GM19023 (cell line): Measurements from ENCODE around the gene CLSTN3.

Experiments used
- ATAC-seq: cut with Tn5 transposase; IDR thresholded peaks from one replicate; pipeline ENCODE4 v1.9.1; 2021; ENCODE audit warnings: mild to moderate bottlenecking, moderate library complexity; ENCODE audit not compliant: unreplicated experiment

The CLSTN3 gene

GRCh38 chr12:7129872-7130691, at the start of gene CLSTN3:
CLSTN3 (plus strand) TSS chr12:7130371; CDS start chr12:7130649, 278 bp downstream.
- peak; percentile 84 for ATAC-seq

DNA sequence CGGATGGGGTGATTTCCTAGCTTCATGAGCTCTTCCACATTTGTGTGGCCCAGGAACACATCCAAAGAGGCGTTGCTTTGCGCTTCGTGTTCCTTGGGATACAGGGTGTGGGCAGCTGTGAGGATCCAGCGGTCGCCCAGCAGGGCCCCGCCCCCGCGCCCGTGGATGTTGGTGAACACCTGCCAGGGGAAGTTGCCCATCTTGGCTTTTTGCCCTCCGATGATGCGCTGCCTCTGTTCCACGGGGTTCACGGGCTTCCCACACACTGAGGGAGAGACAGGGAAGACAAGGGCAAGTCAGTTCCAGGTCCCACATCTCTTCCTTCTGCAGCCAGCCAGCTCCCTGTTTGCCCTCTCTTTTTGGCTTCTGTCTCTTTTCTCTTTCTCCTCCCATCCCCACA, 49.1 kb upstream of the CLSTN3 start:
- ATAC-seq: no peak

GRCh38 chr12:7083125-7083524, 47.0 kb upstream of the CLSTN3 start:
- ATAC-seq: no peak

- no peak for ATAC-seq
Measured at GRCh38 chr12:7089196-7089871, 40.8 kb upstream of the CLSTN3 start.

DNA sequence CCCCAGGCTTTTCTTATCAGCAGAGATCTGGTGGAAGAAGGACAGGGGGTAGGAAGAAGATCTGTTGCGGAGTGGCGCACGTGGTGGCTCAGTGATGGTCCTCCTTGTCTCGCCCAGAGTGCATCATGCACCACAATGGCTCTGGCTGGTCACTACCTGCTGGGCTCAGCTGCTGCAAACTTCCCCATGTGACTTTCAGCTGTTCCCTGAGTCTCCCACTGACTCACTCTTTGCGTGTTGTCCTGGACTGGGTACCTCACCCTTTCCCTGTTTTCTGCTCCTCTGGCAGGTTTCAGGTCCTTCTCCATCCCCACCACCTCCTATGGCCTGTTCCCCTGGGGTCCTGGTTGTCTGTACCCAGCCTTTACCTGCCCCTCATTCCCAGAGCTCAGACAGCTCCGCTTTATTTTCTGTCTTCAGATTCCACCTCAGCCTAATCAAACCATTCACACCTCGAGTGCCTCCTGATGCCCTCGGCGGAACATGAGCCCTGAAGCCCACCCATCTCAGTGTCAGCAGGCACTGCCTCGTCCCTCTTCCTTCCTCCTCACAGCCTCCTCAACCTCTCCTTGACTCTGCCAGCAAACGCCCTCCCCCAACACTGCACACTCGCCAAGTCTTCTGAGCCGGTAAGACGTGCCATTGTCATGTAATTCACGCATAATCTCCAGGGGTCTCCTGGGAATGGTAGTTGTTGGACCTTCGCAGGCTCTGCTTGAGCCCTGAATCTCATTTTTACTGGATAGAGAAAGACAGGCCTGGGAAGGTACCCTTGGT, 39.8 kb upstream of the CLSTN3 start:
- no peak for ATAC-seq

GRCh38 chr12:7091171-7091570, 39.0 kb upstream of the CLSTN3 start:
- ATAC-seq: no peak

DNA sequence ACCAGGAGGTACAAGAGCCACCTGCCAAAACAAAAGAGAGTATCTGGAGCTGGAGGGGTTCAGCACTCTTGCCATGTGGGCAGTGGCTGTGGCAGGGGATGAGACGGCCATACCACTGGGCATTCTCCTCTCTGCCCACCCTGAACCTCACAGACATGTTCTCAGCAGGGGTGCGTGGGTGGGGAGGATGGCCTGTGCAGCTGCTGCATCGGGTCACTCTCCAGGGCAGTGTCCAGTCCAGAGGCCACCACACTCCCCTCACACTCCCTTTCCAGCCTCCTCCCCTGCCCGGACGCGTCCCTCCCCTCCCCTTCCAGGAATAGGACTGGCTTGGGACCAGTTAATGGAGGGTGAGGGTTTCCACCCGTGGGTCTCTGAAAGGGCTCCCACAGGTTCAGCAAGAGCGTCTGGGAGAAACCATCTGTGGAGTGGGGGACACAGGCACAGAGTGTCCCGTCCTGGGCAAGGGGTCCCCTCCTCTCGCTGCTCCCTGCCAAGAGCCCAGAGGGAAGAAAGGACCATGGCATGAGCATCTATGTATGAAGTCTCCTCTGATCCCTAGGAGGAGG, 38.4 kb upstream of the CLSTN3 start:
- no peak for ATAC-seq

DNA sequence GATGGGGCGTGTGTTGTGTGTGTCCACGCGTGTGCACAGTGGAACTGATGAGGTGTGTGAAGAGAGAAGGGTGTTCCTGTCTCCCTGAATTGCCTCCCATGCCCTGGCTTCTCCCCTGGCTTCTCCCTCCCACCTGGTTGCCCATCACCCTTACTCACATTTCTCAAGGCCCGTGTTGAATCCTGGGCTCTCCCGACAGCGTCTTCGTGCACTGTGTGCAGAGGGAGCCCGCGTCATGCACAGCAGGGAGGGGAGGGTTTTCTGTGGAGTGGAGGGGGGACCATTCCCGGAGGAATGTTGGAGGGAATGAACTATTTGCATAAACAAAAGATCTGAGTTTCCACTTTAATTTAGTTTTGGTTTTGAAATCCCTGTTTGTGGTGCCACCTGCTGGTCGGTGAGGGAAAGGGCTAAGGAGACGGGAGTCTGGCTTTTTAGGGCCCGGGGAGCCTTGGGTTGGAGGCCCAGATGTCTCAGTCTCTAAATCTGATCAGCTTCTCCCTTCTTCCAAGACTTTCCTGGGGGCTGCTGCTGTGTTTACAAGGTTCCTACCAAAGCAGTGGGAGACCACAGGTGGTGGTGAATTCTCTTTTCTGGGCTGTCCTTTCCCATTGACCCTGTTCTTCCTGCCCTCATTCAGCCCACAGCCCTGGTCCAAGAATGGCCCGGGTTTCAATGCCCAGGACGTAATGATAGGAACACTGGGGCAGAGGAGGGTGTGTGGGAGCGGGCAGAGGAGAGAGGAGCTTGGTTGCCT, 37.8 kb upstream of the CLSTN3 start, which contains the start of gene C1R:
C1R (minus strand) TSS at position 217 of the 757 bp plus-strand sequence; CDS start at position 160, 57 bp downstream.
- ATAC-seq: no peak

DNA sequence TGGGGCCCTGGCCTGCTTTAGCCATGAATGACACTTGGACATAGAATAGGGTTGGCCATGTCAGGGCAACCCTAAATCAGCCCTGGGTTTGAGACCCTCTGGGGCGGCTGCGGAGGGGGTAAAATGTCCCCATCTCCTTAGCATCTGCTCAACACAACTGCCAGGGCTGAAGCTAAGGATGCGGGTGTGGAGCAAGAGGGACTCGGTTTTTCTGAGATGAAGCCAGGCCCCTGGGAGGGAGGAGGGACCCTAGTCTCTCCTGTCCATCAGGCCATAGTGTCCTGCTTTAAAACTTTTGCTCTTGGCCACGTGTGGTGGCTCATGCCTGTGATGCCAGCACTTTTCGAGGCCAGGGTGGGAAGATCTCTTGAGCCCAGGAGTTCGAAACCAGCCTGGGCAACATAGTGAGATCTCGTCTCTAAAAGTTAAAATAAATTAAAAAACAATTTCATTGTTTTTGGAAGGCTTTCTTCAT, 37.1 kb upstream of the CLSTN3 start:
- no peak for ATAC-seq

DNA sequence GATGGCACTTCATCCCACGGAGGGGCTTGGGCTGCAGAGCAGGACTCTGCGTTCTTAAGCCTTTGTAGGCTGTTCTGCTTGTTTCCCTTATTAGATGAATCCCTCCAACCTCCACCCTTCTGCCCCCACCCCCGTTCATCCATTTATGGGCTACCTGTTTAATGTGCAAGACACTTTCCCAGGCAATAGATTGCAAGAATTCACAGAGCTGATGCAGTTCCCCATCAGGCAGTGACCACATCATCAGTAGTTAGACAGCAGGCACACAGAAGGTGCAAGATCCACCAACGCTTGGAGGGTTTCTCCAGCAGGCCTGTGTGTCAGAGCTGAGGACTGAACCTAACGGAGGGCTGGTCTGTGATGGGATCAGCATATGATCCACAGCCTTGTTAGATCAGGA, 36.7 kb upstream of the CLSTN3 start:
- no peak for ATAC-seq

- no peak for ATAC-seq
Measured at GRCh38 chr12:7093892-7094291, 36.3 kb upstream of the CLSTN3 start.

DNA sequence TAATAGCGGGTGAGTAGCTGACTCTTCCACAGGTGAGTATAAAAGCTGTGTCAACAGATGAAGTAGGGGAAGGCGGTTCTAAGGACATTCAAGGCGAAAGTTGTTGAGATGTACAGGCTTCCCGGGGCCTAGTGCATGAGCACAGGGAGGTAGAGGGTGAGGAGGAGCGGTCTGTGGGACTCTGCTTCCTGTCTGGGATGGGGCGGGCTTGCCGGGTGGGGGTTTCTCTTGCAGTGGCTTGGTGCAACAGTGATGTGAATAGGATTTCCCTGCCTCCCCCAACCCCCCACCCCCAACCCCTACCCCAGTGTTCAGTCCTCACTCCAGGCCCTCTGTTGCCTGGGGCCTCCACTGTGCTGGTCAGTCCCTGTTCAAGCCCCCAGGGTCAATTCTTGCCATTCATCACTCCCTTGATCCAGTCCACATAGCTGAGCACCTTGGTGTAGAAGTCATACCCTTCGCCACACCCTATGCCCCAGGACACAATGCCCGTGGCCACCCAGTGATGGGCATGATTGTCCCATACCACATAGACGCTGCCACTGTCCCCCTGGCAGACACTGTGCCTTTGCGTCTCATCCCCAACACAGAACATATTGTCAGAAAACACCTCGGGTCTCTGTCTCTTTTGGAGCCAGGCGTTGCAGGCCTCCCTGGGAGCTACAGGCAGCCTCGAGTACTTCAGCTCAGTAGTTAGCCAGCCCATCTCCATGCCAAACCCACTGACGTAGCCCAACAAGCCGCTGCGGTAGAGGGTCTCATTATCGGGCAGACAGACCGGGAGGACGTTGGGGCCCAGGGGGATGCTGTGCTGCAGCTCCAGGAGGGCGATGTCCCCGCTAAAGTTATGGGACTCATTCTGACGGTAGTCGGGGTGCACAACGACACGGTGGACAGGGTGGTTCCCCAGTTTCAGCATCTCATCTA, 33.9 kb upstream of the CLSTN3 start:
- ATAC-seq: no peak

DNA sequence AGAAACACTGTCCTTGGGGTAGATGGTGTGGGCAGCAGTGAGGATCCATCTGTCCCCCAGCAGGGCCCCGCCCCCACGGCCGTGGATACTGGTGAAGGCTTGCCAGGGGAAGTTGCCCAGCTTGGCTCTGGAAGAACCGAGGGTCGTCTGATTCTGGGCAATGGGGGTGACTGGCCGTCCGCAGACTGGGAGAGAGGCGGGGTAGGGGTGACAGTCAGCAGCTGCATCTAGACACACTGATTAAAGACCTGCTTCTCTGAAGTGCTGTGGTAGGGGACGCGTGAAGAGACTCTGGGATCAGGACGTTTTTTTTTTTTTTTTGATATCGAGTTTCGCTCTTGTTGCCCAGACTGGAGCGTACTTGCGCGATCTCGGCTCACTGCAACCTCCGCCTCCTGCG, 33.2 kb upstream of the CLSTN3 start:
- ATAC-seq: no peak

GRCh38 chr12:7099290-7099996, 30.7 kb upstream of the CLSTN3 start:
- no peak for ATAC-seq

DNA sequence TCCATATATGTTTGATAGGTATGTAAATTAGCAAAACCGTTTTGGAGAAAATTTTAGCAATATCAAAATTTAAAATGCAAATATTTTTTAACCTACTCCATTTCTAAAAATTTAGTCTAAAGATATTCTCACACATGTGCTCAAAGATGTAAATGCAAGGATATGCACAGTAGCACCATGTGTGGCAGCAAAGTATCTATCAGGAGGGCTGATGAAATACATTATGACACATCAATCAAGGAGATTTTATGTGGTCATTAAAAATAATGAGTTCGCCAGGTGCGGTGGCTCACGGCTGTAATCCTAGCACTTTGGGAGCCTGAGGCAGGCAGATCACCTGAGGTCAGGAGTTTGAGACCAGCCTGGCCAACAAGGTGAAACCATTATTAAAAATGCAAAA, 29.9 kb upstream of the CLSTN3 start:
- no peak for ATAC-seq

DNA sequence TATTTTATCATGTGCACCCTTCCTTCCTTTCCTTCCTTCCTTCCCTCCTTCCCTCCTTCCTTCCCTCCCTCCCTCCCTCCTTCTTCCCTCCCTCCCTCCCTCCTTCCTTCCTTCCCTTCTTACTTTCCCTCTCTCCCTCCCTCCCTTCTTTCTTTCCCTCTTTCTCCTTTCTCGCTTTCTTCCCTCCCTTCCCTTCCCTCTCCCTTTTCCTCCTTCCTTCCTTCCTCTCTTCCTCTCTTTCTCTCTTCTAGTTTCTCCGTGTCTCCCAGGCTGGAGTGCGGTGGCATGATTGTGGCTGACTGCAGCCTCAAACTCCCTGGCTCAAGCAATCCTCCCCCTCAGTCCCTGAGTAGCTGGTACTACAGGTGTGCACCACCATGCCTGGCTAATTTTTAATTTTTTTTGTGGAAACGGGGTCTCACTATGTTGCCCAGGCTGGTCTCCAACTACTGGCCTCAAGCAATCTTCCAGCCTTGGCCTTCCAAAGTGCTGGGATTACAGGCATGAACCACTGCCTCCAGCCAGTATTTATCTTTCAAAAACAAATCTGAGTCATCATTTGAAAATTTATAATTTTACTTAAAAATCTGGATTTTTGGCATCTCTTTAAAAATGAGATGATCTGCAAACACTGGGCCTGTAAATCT, 29.0 kb upstream of the CLSTN3 start:
- ATAC-seq: no peak

- no peak for ATAC-seq
Measured at GRCh38 chr12:7101694-7102131, 28.5 kb upstream of the CLSTN3 start.

GRCh38 chr12:7102582-7102981, 27.6 kb upstream of the CLSTN3 start:
- no peak for ATAC-seq
